Subcutaneous abdominal adipose tissue (tissue), 5 donors: Measurements from ENCODE around the gene KIF2A.
"Not testable (repeated sequence)": the region's sequence is repeated elsewhere in the genome, so short reads cannot be mapped to it uniquely, and the experiment has no call there.

ENCODE experiments used
- H3K27ac ChIP-seq: one replicate; pipeline ENCODE4 v1.7.0; 2013; ENCODE audit warnings: low read depth, mild to moderate bottlenecking, inconsistent platforms, low read length, moderate library complexity
- H3K27me3 ChIP-seq, 5 donors: one replicate each; pipeline ENCODE4 v1.7.0; 2013; ENCODE audit warnings: low read length in 5 of 5, inconsistent platforms in 1 of 5; ENCODE audit not compliant: control insufficient read depth in 5 of 5, insufficient read depth in 4 of 5
- H3K36me3 ChIP-seq, 5 donors: one replicate each; pipeline ENCODE4 v1.7.0; 2013; ENCODE audit warnings: low read length in 5 of 5; ENCODE audit not compliant: control insufficient read depth in 5 of 5, insufficient read depth in 5 of 5
- H3K4me1 ChIP-seq, 5 donors: one replicate each; pipeline ENCODE4 v1.7.0; 2013; ENCODE audit warnings: low read length in 5 of 5, mild to moderate bottlenecking in 3 of 5, moderate library complexity in 1 of 5; ENCODE audit not compliant: control insufficient read depth in 5 of 5, insufficient read depth in 5 of 5
- H3K4me3 ChIP-seq, 5 donors: one replicate each; pipeline ENCODE4 v1.7.0; 2013; ENCODE audit warnings: low read length in 5 of 5, low read depth in 1 of 5
- H3K9ac ChIP-seq, 5 donors: one replicate each; pipeline ENCODE4 v1.7.0; 2013; ENCODE audit warnings: low read length in 5 of 5, mild to moderate bottlenecking in 4 of 5, moderate library complexity in 3 of 5
- H3K9me3 ChIP-seq, 5 donors: one replicate each; pipeline ENCODE4 v1.7.0; 2013; ENCODE audit warnings: low read length in 5 of 5; ENCODE audit not compliant: control insufficient read depth in 5 of 5
- donor health status: healthy.
- donor health status: healthy.
- donor health status: healthy.
- donor health status: healthy.
- donor health status: healthy.

KIF2A gene

GRCh38 chr5:62287237-62287636 lies 18.8 kb upstream of the KIF2A start:
- Histone ChIP-seq H3K27ac (no peak overlapping the region), H3K4me1 (no peaks in the 10 kb centered on the region), H3K27me3 (no peaks in the 10 kb centered on the region), H3K9ac (no peak overlapping the region), H3K36me3 (no peaks in the 10 kb centered on the region), H3K9me3 (no peaks in the 10 kb centered on the region), H3K4me3 (no peak overlapping the region)

GRCh38 chr5:62288118-62288517 lies 17.9 kb upstream of the KIF2A start:
- no peak overlapping the region for H3K9ac ChIP-seq
- H3K9me3 ChIP-seq: no peaks in the 10 kb centered on the region
- H3K36me3 ChIP-seq: no peaks in the 10 kb centered on the region
- no peak overlapping the region for H3K4me3 ChIP-seq
- H3K4me1 ChIP-seq: no peaks in the 10 kb centered on the region
- H3K27me3 ChIP-seq: no peaks in the 10 kb centered on the region
- no peak overlapping the region for H3K27ac ChIP-seq

- Histone ChIP-seq H3K27me3 (no peaks in the 10 kb centered on the region), H3K9ac (no peak overlapping the region), H3K4me3 (no peak overlapping the region), H3K4me1 (no peaks in the 10 kb centered on the region), H3K36me3 (no peaks in the 10 kb centered on the region), H3K9me3 (no peaks in the 10 kb centered on the region), H3K27ac (no peak overlapping the region)
These were observed 16.2 kb upstream of the KIF2A start for GRCh38 chr5:62289813-62290212.

GRCh38 chr5:62291829-62292228 lies 14.2 kb upstream of the KIF2A start:
- H3K9me3 ChIP-seq, H3K4me1 ChIP-seq, H3K36me3 ChIP-seq, H3K4me3 ChIP-seq, H3K27me3 ChIP-seq, H3K9ac ChIP-seq, H3K27ac ChIP-seq: not testable (repeated sequence)

GRCh38 chr5:62296998-62297397 lies 9.0 kb upstream of the KIF2A start:
- no peaks in the 10 kb centered on the region for H3K9me3 ChIP-seq
- H3K9ac ChIP-seq: no peak overlapping the region
- no peak overlapping the region for H3K4me3 ChIP-seq
- no peaks in the 10 kb centered on the region for H3K27me3 ChIP-seq
- no peaks in the 10 kb centered on the region for H3K4me1 ChIP-seq
- H3K27ac ChIP-seq: no peak overlapping the region
- H3K36me3 ChIP-seq: no peaks in the 10 kb centered on the region

- no peaks in the 10 kb centered on the region for H3K4me1 ChIP-seq
- no peak overlapping the region for H3K9ac ChIP-seq
- no peaks in the 10 kb centered on the region for H3K27me3 ChIP-seq
- H3K27ac ChIP-seq: no peak overlapping the region
- H3K4me3 ChIP-seq: no peak overlapping the region
- H3K9me3 ChIP-seq: no peaks in the 10 kb centered on the region
- H3K36me3 ChIP-seq: no peaks in the 10 kb centered on the region
These were observed 7.9 kb upstream of the KIF2A start for GRCh38 chr5:62298118-62298517.

GRCh38 chr5:62299101-62299500 lies 6.9 kb upstream of the KIF2A start:
- H3K27ac ChIP-seq: no peak overlapping the region
- H3K36me3 ChIP-seq: no peaks in the 10 kb centered on the region
- no peak overlapping the region for H3K9ac ChIP-seq
- no peaks in the 10 kb centered on the region for H3K27me3 ChIP-seq
- no peaks in the 10 kb centered on the region for H3K4me1 ChIP-seq
- no peaks in the 10 kb centered on the region for H3K9me3 ChIP-seq
- H3K4me3 ChIP-seq: no peak overlapping the region

- Histone ChIP-seq H3K9me3 (no peaks in the 10 kb centered on the region), H3K27ac (no peak overlapping the region), H3K4me1 (no peaks in the 10 kb centered on the region), H3K4me3 (no peak overlapping the region), H3K27me3 (no peaks in the 10 kb centered on the region), H3K36me3 (no peaks in the 10 kb centered on the region), H3K9ac (no peak overlapping the region)
These were observed 6.4 kb upstream of the KIF2A start for GRCh38 chr5:62299600-62299999.

GRCh38 chr5:62305358-62305714 lies 670 bp upstream of the KIF2A start:
- Histone ChIP-seq H3K4me1 (peaks cover 2 to 18% (median 18%) of the 10 kb centered on the region in 5 donors), H3K27ac (peak overlapping the region; percentile 88), H3K36me3 (no peaks in the 10 kb centered on the region), H3K9ac (peak overlapping the region; percentile 77 to 92 (median 84)), H3K27me3 (no peaks in the 10 kb centered on the region), H3K4me3 (peak overlapping the region; percentile 78 to 91 (median 87)), H3K9me3 (no peaks in the 10 kb centered on the region)

GRCh38 chr5:62306323-62306895 lies 403 bp downstream of the KIF2A start:
- Histone ChIP-seq H3K4me3 (peak overlapping the region; percentile 78 to 95 (median 87)), H3K36me3 (no peaks in the 10 kb centered on the region), H3K27ac (peak overlapping the region; percentile 88), H3K4me1 (peaks cover 2 to 28% (median 22%) of the 10 kb centered on the region in 5 donors), H3K9ac (peak overlapping the region in 4 of 5 donors; percentile 84 to 90 (median 88)), H3K9me3 (no peaks in the 10 kb centered on the region), H3K27me3 (no peaks in the 10 kb centered on the region)
